ENCODE measurements around the gene MAB21L3. TPM values are rescaled to one million over a fixed set of nuclear protein-coding genes. Genes with fewer than 3 reads are reported as not detected.

Gene MAB21L3
- total RNA-seq, 2 experiments from 2014 or later, result not detected

DNA sequence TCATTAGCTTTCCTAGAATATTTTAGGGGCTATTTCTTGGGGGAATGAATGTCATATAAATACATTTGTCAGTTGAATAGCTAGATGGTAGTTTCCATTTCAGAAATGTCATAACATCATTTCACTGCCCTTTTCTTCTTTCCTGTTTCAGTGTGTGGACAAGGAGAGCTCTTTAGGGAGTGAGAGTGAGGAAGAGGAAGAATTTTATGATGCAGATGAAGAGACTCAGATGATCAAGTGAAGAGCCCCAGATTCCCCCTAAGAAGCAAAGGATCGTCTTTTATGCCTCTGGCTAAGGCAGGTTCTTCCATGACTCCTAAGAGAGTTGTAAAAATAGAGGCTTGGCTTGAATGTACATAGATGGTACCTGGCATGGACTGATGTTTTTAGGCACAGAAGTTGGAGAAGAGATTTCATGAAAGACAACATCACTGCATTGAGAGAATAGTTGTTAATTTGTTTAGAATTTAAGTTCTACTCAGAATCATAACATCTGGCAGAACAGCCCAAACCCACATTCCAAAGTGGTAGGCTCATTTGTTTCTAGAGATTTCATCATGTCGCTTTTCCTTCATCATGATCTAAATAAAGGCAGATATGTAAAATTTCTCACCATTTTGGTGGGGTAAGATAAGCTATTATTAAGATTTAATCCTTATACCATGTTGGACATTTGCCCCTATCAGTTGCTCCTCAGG lies 44.2 kb upstream of the MAB21L3 start:
- peaks cover 0 to 5% of the 10 kb centered on the region in 2 experiments for H3K27me3 ChIP-seq (ENCODE audit: control insufficient read depth in 1 of 2, insufficient read depth in 2 of 2, low read length in 2 of 2)
- H3K27ac ChIP-seq (ENCODE audit: low read depth in 1 of 2, low read length in 2 of 2), result no peak overlapping the region
- intact Hi-C loops (cut with DNase I, micrococcal nuclease), result no loop called here
- no peaks in the 10 kb centered on the region for H3K9me3 ChIP-seq (ENCODE audit: control insufficient read depth in 1 of 2, insufficient read depth in 1 of 2, low read length in 2 of 2)
- Mint-ChIP-seq H3K36me3 (ENCODE audit: low read depth) (no peaks in the 10 kb centered on the region), H3K27me3 (peaks cover 22% of the 10 kb centered on the region), H3K9me3 (no peaks in the 10 kb centered on the region), H3K27ac (no peak overlapping the region), H3K4me1 (ENCODE audit: low read depth) (no peaks in the 10 kb centered on the region), H3K4me3 (no peak overlapping the region)
- POLR2A ChIA-PET, result no interaction called here
- CTCF ChIA-PET, result no interaction called here
- no peak for ATAC-seq (ENCODE audit: poor library complexity)
- H3K4me1 ChIP-seq (ENCODE audit: insufficient read depth, low read length), result no peaks in the 10 kb centered on the region
- no peak for DNase-seq
- H3K4me3 ChIP-seq (ENCODE audit: low read length), result no peak overlapping the region
- TF ChIP-seq, protein P1, sequence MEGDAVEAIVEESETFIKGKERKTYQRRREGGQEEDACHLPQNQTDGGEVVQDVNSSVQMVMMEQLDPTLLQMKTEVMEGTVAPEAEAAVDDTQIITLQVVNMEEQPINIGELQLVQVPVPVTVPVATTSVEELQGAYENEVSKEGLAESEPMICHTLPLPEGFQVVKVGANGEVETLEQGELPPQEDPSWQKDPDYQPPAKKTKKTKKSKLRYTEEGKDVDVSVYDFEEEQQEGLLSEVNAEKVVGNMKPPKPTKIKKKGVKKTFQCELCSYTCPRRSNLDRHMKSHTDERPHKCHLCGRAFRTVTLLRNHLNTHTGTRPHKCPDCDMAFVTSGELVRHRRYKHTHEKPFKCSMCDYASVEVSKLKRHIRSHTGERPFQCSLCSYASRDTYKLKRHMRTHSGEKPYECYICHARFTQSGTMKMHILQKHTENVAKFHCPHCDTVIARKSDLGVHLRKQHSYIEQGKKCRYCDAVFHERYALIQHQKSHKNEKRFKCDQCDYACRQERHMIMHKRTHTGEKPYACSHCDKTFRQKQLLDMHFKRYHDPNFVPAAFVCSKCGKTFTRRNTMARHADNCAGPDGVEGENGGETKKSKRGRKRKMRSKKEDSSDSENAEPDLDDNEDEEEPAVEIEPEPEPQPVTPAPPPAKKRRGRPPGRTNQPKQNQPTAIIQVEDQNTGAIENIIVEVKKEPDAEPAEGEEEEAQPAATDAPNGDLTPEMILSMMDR (IDR thresholded peaks at IDR 0.05), result no peak
- H3K36me3 ChIP-seq (ENCODE audit: insufficient read depth, low read length), result no peaks in the 10 kb centered on the region

DNA sequence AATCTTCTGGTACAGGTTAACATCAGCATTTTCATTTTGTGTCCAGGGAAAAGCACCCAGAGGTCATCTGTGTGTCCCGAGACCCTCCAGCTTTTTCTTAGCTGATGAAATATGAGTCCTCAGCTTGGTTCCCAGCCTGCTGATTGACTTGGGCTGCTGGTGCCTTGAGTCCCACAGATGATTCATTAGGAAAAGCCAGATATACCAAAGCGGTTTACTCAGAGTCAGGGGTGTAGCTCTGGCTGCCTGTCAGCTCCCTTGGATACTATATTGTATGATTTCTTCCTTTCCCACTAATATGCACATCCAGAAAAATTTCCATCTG lies 43.7 kb upstream of the MAB21L3 start:
- no peaks in the 10 kb centered on the region for H3K4me1 Mint-ChIP-seq (ENCODE audit: low read depth)
- no peak for DNase-seq
- no peaks in the 10 kb centered on the region for H3K36me3 ChIP-seq (ENCODE audit: insufficient read depth, low read length)
- no peak overlapping the region for H3K27ac ChIP-seq (ENCODE audit: low read depth in 1 of 2, low read length in 2 of 2)
- CTCF ChIA-PET, result no interaction called here
- no peak overlapping the region for H3K4me3 ChIP-seq (ENCODE audit: low read length)
- no peaks in the 10 kb centered on the region for H3K4me1 ChIP-seq (ENCODE audit: insufficient read depth, low read length)
- no peaks in the 10 kb centered on the region for H3K36me3 Mint-ChIP-seq (ENCODE audit: low read depth)
- H3K9me3 Mint-ChIP-seq, result no peaks in the 10 kb centered on the region
- intact Hi-C loops (cut with DNase I, micrococcal nuclease), result no loop called here
- POLR2A ChIA-PET, result no interaction called here
- no peak overlapping the region for H3K4me3 Mint-ChIP-seq
- no peak for ATAC-seq (ENCODE audit: poor library complexity)
- H3K27me3 Mint-ChIP-seq, result peaks cover 21% of the 10 kb centered on the region
- no peaks in the 10 kb centered on the region for H3K9me3 ChIP-seq (ENCODE audit: control insufficient read depth in 1 of 2, insufficient read depth in 1 of 2, low read length in 2 of 2)
- peaks cover 0 to 5% of the 10 kb centered on the region in 2 experiments for H3K27me3 ChIP-seq (ENCODE audit: control insufficient read depth in 1 of 2, insufficient read depth in 2 of 2, low read length in 2 of 2)
- TF ChIP-seq, protein P1 (IDR thresholded peaks at IDR 0.05), result no peak
- no peak overlapping the region for H3K27ac Mint-ChIP-seq

DNA sequence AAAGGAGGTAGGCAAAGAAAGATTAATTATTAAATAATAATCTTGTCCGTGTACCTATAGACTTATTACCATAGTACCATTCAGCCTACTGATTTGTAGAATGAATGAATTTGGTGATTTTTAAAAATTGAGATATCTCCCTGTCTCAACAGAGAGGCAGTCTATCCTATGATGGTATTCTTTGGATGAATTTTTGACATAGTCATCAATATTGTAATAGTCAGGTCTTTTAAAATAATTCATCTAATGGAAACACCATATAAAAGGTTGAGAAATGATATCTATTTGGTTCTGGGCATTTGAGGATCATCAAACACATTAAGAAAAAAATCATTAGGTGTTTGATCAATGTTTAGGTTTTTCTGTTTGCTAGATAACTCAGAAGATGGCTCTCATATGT lies 35.6 kb upstream of the MAB21L3 start:
- Histone ChIP-seq H3K27ac (ENCODE audit: low read depth in 1 of 2, low read length in 2 of 2) (no peak overlapping the region), H3K9me3 (ENCODE audit: control insufficient read depth in 1 of 2, insufficient read depth in 1 of 2, low read length in 2 of 2) (no peaks in the 10 kb centered on the region), H3K36me3 (ENCODE audit: insufficient read depth, low read length) (no peaks in the 10 kb centered on the region), H3K27me3 (ENCODE audit: control insufficient read depth in 1 of 2, insufficient read depth in 2 of 2, low read length in 2 of 2) (peaks cover 0 to 4% of the 10 kb centered on the region in 2 experiments), H3K4me3 (ENCODE audit: low read length) (no peak overlapping the region), H3K4me1 (ENCODE audit: insufficient read depth, low read length) (no peaks in the 10 kb centered on the region)
- DNase-seq, result no peak
- POLR2A ChIA-PET, result no interaction called here
- ATAC-seq (ENCODE audit: poor library complexity), result no peak
- H3K4me3 Mint-ChIP-seq, result no peak overlapping the region
- H3K9me3 Mint-ChIP-seq, result no peaks in the 10 kb centered on the region
- H3K36me3 Mint-ChIP-seq (ENCODE audit: low read depth), result no peaks in the 10 kb centered on the region
- CTCF ChIA-PET, result no interaction called here
- intact Hi-C loops (cut with DNase I, micrococcal nuclease), result no loop called here
- no peak overlapping the region for H3K27ac Mint-ChIP-seq
- H3K4me1 Mint-ChIP-seq (ENCODE audit: low read depth), result no peaks in the 10 kb centered on the region
- TF ChIP-seq, protein P1 (IDR thresholded peaks at IDR 0.05), result no peak
- H3K27me3 Mint-ChIP-seq, result no peaks in the 10 kb centered on the region

All from CD4-positive, alpha-beta T cell (primary cell).